PFSK-1 (cell line): ENCODE data around the gene RAB3IL1.

Source experiments
- POLR2AphosphoS5 ChIP-seq: IDR thresholded peaks from 2 replicates; pipeline ENCODE4 v1.6.1; 2012; ENCODE audit warnings: low read depth, mild to moderate bottlenecking, control low read depth, low read length, moderate library complexity
- SIN3A ChIP-seq: IDR thresholded peaks from 2 replicates; pipeline ENCODE4 v1.6.1; 2012; ENCODE audit warnings: mild to moderate bottlenecking, low read length, moderate library complexity, borderline replicate concordance; ENCODE audit not compliant: insufficient read depth

- TF ChIP-seq POLR2AphosphoS5 (no peak), SIN3A (no peak)
Observed at GRCh38 chr11:61869708-61870451, 47.5 kb downstream of the RAB3IL1 start.
